H1 (cell line): ENCODE results near the gene HIGD2A. TPM values are rescaled to one million over a fixed set of nuclear protein-coding genes. Genes with fewer than 3 reads are reported as not detected.

Experiments
- CTCF ChIA-PET: fragments of 300-600 bp; sonication (Branson Sonifier 250); formaldehyde crosslinking; loops from one replicate; lab custom pipeline; 2021; ENCODE audit not compliant: partially characterized antibody; lab: Charles Lee
- POLR2A ChIA-PET: fragments of 300-600 bp; sonication (Branson Sonifier 250); formaldehyde crosslinking; loops from one replicate; lab custom pipeline; 2021; ENCODE audit warnings: inconsistent platforms; ENCODE audit not compliant: partially characterized antibody; lab: Charles Lee
- DNase-seq, 2 experiments: peaks; one replicate each; pipeline versions ENCODE4 v3.0.0 to v3.0.0-alpha.2; 2010 to 2022; ENCODE audit warnings: low spot score in 2 of 2, low read depth in 1 of 2, mixed read lengths in 1 of 2
- FAIRE-seq: peaks from 2 replicates; lab custom pipeline; 2011; peaks lifted over from hg19 to GRCh38; lab: Jason Lieb, UNC
- H2AFZ ChIP-seq: 2 replicates; pipeline ENCODE4 v1.8.1; 2012; ENCODE audit warnings: low read length, inconsistent platforms
- H2AK5ac ChIP-seq: 2 replicates; pipeline ENCODE4 v1.6.1; 2013; ENCODE audit warnings: low read depth, low read length
- H2BK120ac ChIP-seq: replicated peaks from 2 replicates; pipeline ENCODE3; 2013; ENCODE audit warnings: low read depth, low read length, inconsistent platforms
- H2BK12ac ChIP-seq: 2 replicates; pipeline ENCODE4 v1.6.1; 2013; ENCODE audit warnings: low read depth, low read length
- H2BK15ac ChIP-seq: 2 replicates; pipeline ENCODE4 v1.6.1; 2013; ENCODE audit warnings: low read length
- H2BK20ac ChIP-seq: 2 replicates; pipeline ENCODE4 v1.6.1; 2013; ENCODE audit warnings: low read length
- H2BK5ac ChIP-seq: 2 replicates; pipeline ENCODE4 v1.6.1; 2013; ENCODE audit warnings: low read depth, low read length
- H3K14ac ChIP-seq: 2 replicates; pipeline ENCODE4 v1.6.1; 2013; ENCODE audit warnings: inconsistent platforms; ENCODE audit not compliant: insufficient read length
- H3K18ac ChIP-seq: 2 replicates; pipeline ENCODE4 v1.6.1; 2013; ENCODE audit warnings: low read length; ENCODE audit errors: extremely low read depth
- H3K23ac ChIP-seq: 2 replicates; pipeline ENCODE4 v1.6.1; 2013; ENCODE audit warnings: inconsistent platforms; ENCODE audit not compliant: insufficient read length
- H3K23me2 ChIP-seq: 2 replicates; pipeline ENCODE4 v1.6.1; 2013; ENCODE audit warnings: low read depth, low read length
- H3K27ac ChIP-seq: 2 replicates; pipeline ENCODE4 v1.6.1; 2011; ENCODE audit warnings: low read depth, low read length, inconsistent platforms
- H3K27me3 ChIP-seq, 4 experiments: replicated peaks in 1 of 4; 1 replicate in 1 of 4; 2 replicates in 3 of 4; pipeline versions ENCODE4 v1.6.1 to v1.8.1; 2011 to 2013; ENCODE audit warnings: low read length in 3 of 4, mild to moderate bottlenecking in 3 of 4, inconsistent platforms in 2 of 4, mixed read lengths in 2 of 4, moderate library complexity in 1 of 4; ENCODE audit not compliant: control insufficient read depth in 3 of 4, insufficient read depth in 3 of 4; ENCODE audit errors: extremely low read depth in 1 of 4
- H3K36me3 ChIP-seq, 4 experiments: 2 replicates each; pipeline versions ENCODE4 v1.6.1 to v1.8.1; 2011 to 2013; ENCODE audit warnings: mild to moderate bottlenecking in 4 of 4, low read length in 3 of 4, moderate library complexity in 2 of 4, control low read depth in 1 of 4, inconsistent platforms in 1 of 4; ENCODE audit not compliant: insufficient read depth in 4 of 4, control insufficient read depth in 2 of 4
- H3K4ac ChIP-seq: replicated peaks from 2 replicates; pipeline ENCODE3; 2013; ENCODE audit warnings: low read length, low read depth, mixed read lengths, inconsistent platforms; ENCODE audit not compliant: insufficient read length
- H3K4me1 ChIP-seq, 4 experiments: replicated peaks in 1 of 4; 1 replicate in 1 of 4; 2 replicates in 3 of 4; pipeline versions ENCODE4 v1.6.1 to v1.8.1; 2011 to 2013; ENCODE audit warnings: low read length in 3 of 4, inconsistent platforms in 2 of 4, mixed read lengths in 1 of 4; ENCODE audit not compliant: insufficient read depth in 4 of 4, control insufficient read depth in 3 of 4
- H3K4me2 ChIP-seq, 2 experiments: 2 replicates each; pipeline versions ENCODE4 v1.6.1 to v1.8.1; 2011 to 2013; ENCODE audit warnings: low read depth in 2 of 2, low read length in 2 of 2, control low read depth in 1 of 2, inconsistent platforms in 1 of 2, mild to moderate bottlenecking in 1 of 2; ENCODE audit not compliant: insufficient read depth in 1 of 2
- H3K4me3 ChIP-seq, 4 experiments: fragments of 200-600, 300-600 bp in 1 of 4; sonication (generic), shearing (Covaris generic), sonication (Bioruptor Twin) in 1 of 4; 2 replicates each; pipeline versions ENCODE4 v1.5.1 to v1.8.1; 2011 to 2016; ENCODE audit warnings: low read length in 4 of 4, low read depth in 3 of 4, control low read depth in 2 of 4, inconsistent platforms in 2 of 4, mild to moderate bottlenecking in 2 of 4, mixed read lengths in 1 of 4, moderate library complexity in 1 of 4; ENCODE audit not compliant: insufficient read depth in 2 of 4; ENCODE audit errors: extremely low read depth in 1 of 4
- H3K56ac ChIP-seq: replicated peaks from 2 replicates; pipeline ENCODE3; 2013; ENCODE audit warnings: low read depth, mild to moderate bottlenecking, mixed read lengths, low read length, inconsistent platforms; ENCODE audit not compliant: insufficient read length
- H3K79me1 ChIP-seq: 2 replicates; pipeline ENCODE4 v1.6.1; 2013; ENCODE audit warnings: low read depth, low read length, control low read depth
- H3K79me2 ChIP-seq, 2 experiments: 2 replicates each; pipeline versions ENCODE4 v1.6.1 to v1.8.1; 2012 to 2013; ENCODE audit warnings: low read length in 2 of 2, mild to moderate bottlenecking in 2 of 2, inconsistent platforms in 1 of 2; ENCODE audit not compliant: insufficient read depth in 2 of 2, control insufficient read depth in 1 of 2
- H3K9ac ChIP-seq, 4 experiments: replicated peaks in 1 of 4; 1 replicate in 1 of 4; 2 replicates in 3 of 4; pipeline versions ENCODE4 v1.6.1 to v1.8.1; 2011 to 2013; ENCODE audit warnings: low read depth in 3 of 4, low read length in 3 of 4, control low read depth in 2 of 4, mild to moderate bottlenecking in 2 of 4, moderate library complexity in 2 of 4, inconsistent platforms in 1 of 4; ENCODE audit errors: extremely low read depth in 1 of 4
- H3K9me3 ChIP-seq, 2 experiments: 2 replicates each; pipeline versions ENCODE4 v1.6.1 to v1.8.1; 2012 to 2013; ENCODE audit warnings: mild to moderate bottlenecking in 2 of 2, moderate library complexity in 2 of 2, control low read depth in 1 of 2, inconsistent platforms in 1 of 2, low read depth in 1 of 2, low read length in 1 of 2, mixed read lengths in 1 of 2; ENCODE audit not compliant: insufficient read depth in 2 of 2
- H4K20me1 ChIP-seq, 2 experiments: replicated peaks in 1 of 2; 2 replicates each; pipeline versions ENCODE3 to v1.8.1; 2011 to 2013; ENCODE audit warnings: inconsistent platforms in 2 of 2, low read length in 2 of 2, mild to moderate bottlenecking in 1 of 2; ENCODE audit not compliant: insufficient read depth in 2 of 2, control insufficient read depth in 1 of 2
- H4K5ac ChIP-seq: 2 replicates; pipeline ENCODE4 v1.6.1; 2013; ENCODE audit warnings: low read length, low read depth, mixed read lengths, inconsistent platforms; ENCODE audit not compliant: insufficient read length
- H4K8ac ChIP-seq: 2 replicates; pipeline ENCODE4 v1.8.0; 2013; ENCODE audit warnings: mild to moderate bottlenecking, moderate library complexity, low read length, inconsistent platforms; ENCODE audit not compliant: insufficient read depth; ENCODE audit errors: extremely low read depth
- H4K91ac ChIP-seq: replicated peaks from 2 replicates; pipeline ENCODE3; 2013; ENCODE audit warnings: low read length, mixed read lengths, inconsistent platforms; ENCODE audit not compliant: insufficient read length
- CBX5 ChIP-seq: fragments of 300-800, 300-1000 bp; sonication (generic); IDR thresholded peaks from 2 replicates; pipeline ENCODE4 v1.7.1; 2016; ENCODE audit warnings: antibody characterized with exemption, low read length, low read depth
- CTCF ChIP-seq, 3 experiments: IDR thresholded peaks; 1 replicate in 2 of 3; 2 replicates in 1 of 3; pipeline versions ENCODE4 v1.5.1 to v1.6.1; 2011; ENCODE audit warnings: low read length in 3 of 3, mild to moderate bottlenecking in 3 of 3, inconsistent platforms in 2 of 3, low read depth in 1 of 3, moderate library complexity in 1 of 3; ENCODE audit not compliant: insufficient read depth in 1 of 3; ENCODE audit errors: control extremely low read depth in 1 of 3
- HDAC2 ChIP-seq, 2 experiments: fragments of 300-600 bp in 1 of 2; sonication (generic) in 1 of 2; IDR thresholded peaks; 2 replicates each; pipeline ENCODE4 v1.6.1; 2011 to 2012; ENCODE audit warnings: low read depth in 2 of 2, low read length in 2 of 2, mild to moderate bottlenecking in 2 of 2, moderate library complexity in 2 of 2, borderline replicate concordance in 1 of 2, inconsistent platforms in 1 of 2
- RXRA ChIP-seq: IDR thresholded peaks from 2 replicates; pipeline ENCODE4 v1.6.1; 2011; ENCODE audit warnings: low read depth, mild to moderate bottlenecking, low read length, moderate library complexity; ENCODE audit not compliant: insufficient read depth
- SAP30 ChIP-seq: fragments of 300-600 bp; sonication (generic); IDR thresholded peaks from 2 replicates; pipeline ENCODE4 v1.7.1; 2012; ENCODE audit warnings: low read length, moderate library complexity, mild to moderate bottlenecking, inconsistent platforms; ENCODE audit not compliant: insufficient read depth, insufficient replicate concordance
- SP2 ChIP-seq: IDR thresholded peaks from 2 replicates; pipeline ENCODE4 v1.6.1; 2012; ENCODE audit warnings: mild to moderate bottlenecking, low read length, inconsistent platforms
- SRF ChIP-seq: IDR thresholded peaks from 2 replicates; pipeline ENCODE4 v1.6.1; 2011; ENCODE audit warnings: mild to moderate bottlenecking, low read depth, low read length, moderate library complexity
- WGBS, 2 experiments: shearing (Covaris generic) in 1 of 2; methylation state at CpG; one replicate each; pipeline versions ENCODE4 v1.1.6 to v1.1.7; 2013 to 2015; ENCODE audit warnings: low lambda C conversion rate in 2 of 2, mixed read lengths in 2 of 2, inconsistent platforms in 1 of 2, low coverage in 1 of 2, missing lambda C conversion rate in 1 of 2; ENCODE audit not compliant: insufficient replicate concordance in 2 of 2, insufficient coverage in 1 of 2, insufficient read length in 1 of 2; ENCODE audit errors: extremely low coverage in 1 of 2, missing lambda C conversion rate in 1 of 2; 5-methylcytosine and 5-hydroxymethylcytosine counted together
- polyA plus RNA-seq, 7 experiments: library from polyadenylated mRNA; depleted of rRNA in 3 of 7; stranded (reverse) in 5 of 7; unstranded in 2 of 7; fragments of >200 nt in 5 of 7; fragments of 200-250 nt in 2 of 7; gene quantifications; 1 replicate in 5 of 7; 2 replicates in 1 of 7; 4 replicates in 1 of 7; pipeline versions ENCODE4 v1.2.1 to v1.2.3, GENCODE V29; 2011 to 2013; ENCODE audit warnings: missing spikeins in 2 of 7, mixed read lengths in 2 of 7
- total RNA-seq: library from RNA; stranded (reverse); fragmentation: NEBNext Ultra II Directional; extraction: Animal tissue kit (Norgen Biotek cat#: 25700); gene quantifications from 2 replicates; pipeline ENCODE4 v1.2.1, GENCODE V29; 2021

The HIGD2A gene
- total and polyA plus RNA-seq, 2 of the 8 experiments (the other 6 are each of a cell fraction or from before 2014, with no cell fraction given) = 95.5 to 264 TPM

DNA sequence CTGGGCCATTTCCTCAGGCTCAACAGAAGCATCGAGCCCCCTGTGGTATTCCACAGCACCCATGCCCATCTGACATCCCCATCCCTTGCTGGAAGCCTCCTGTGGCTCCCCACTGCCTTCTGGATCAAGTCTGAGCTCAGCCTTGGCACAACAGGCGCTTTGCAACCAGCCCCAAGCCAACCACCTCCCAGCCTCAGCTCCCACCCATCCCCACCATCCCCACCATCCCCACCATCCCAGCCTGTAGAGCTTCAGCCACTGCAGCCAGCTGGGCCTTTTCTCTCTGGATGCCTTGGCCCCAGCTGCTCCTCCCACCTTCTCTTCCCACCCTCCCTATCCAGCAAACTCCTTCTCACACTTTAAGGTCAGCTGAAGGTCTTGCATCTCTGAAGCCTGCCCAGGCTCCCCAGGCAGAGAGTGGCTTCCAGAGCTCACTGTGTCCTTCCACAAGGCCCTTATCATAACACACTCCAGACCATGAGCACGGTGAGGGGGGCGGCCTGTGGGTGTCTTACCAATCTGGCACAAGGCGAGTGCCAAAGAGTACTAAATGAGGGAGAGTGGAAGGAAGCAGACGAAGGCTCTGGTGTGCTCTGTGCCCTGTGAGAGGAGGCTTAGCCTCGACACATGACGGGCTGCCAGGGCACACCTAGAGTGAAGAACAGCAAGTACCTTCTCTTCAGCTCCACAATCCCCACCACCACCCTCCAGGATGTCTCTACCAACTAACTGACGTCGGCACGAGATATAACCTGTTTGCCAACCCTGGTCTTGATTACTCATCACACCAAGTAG, 6.5 kb downstream of the HIGD2A start:
- ChIA-PET POLR2A (interaction anchor here (1.1 to 10.2 kb wide), 2 partner anchors 11 to 33 kb away, joined by 3 to 57 read pairs; no protein-coding TSS in a partner anchor), CTCF (interaction anchor here (0.6 to 7.9 kb wide), 4 partner anchors 11 to 666 kb away, joined by 3 to 83 read pairs (median 4); partner anchors contain the start of gene FAF2)
- Histone ChIP-seq H2BK5ac (no peak overlapping the region; the same call in 1 of the 2 replicates), H3K4me1 (no peaks in the 10 kb centered on the region), H2BK12ac (no peak overlapping the region), H2AK5ac (no peak overlapping the region), H3K79me1 (no peaks in the 10 kb centered on the region; the same call in 1 of the 2 replicates), H3K56ac (no peak overlapping the region), H3K36me3 (no peaks in the 10 kb centered on the region; a peak in 1 of 8 replicates), H3K4me2 (no peak overlapping the region), H3K23me2 (no peaks in the 10 kb centered on the region), H3K23ac (no peak overlapping the region), H2BK15ac (no peak overlapping the region), H2BK20ac (no peak overlapping the region), H3K27me3 (no peaks in the 10 kb centered on the region), H3K14ac (no peak overlapping the region), H3K9ac (no peak overlapping the region), H3K18ac (no peak overlapping the region), H3K9me3 (no peaks in the 10 kb centered on the region), H3K27ac (no peak overlapping the region), H3K4me3 (no peak overlapping the region), H4K91ac (no peak overlapping the region), H2BK120ac (no peak overlapping the region), H3K4ac (no peak overlapping the region), H4K8ac (no peak overlapping the region), H4K20me1 (peaks cover 0 to 1% of the 10 kb centered on the region in 2 experiments), H3K79me2 (no peaks in the 10 kb centered on the region), H2AFZ (no peak overlapping the region)
- DNase-seq (no peak), FAIRE-seq (no peak)
- WGBS, 2 experiments = 85% methylated on average over 11 of the region's 11 CpGs; no CpG with 5 or more reads in 1 of the 2 experiments
- TF ChIP-seq SAP30 = no peak
- TF ChIP-seq SRF = no peak
- no peak for TF ChIP-seq SP2
- no peak for TF ChIP-seq CTCF (IDR thresholded peaks at IDR 0.05; ENCODE audit: control extremely low read depth in 1 of 3, insufficient read depth in 1 of 3, low read depth in 1 of 3, low read length in 3 of 3)
- TF ChIP-seq CBX5 = no peak
- no peak for TF ChIP-seq RXRA
- no peak for TF ChIP-seq HDAC2 (IDR thresholded peaks at IDR 0.05; ENCODE audit: borderline replicate concordance in 1 of 2, low read depth in 2 of 2, low read length in 2 of 2)
- TF ChIP-seq, all 59 proteins: peak for 0
- H4K5ac ChIP-seq = no peak overlapping the region
